ENCODE results near the gene AIG1. TPM values are rescaled to one million over a fixed set of nuclear protein-coding genes. Genes with fewer than 3 reads are reported as not detected.

AIG1 gene
- total and polyA plus RNA-seq, 2 experiments from 2014 or later: 92.8 to 102 TPM

DNA sequence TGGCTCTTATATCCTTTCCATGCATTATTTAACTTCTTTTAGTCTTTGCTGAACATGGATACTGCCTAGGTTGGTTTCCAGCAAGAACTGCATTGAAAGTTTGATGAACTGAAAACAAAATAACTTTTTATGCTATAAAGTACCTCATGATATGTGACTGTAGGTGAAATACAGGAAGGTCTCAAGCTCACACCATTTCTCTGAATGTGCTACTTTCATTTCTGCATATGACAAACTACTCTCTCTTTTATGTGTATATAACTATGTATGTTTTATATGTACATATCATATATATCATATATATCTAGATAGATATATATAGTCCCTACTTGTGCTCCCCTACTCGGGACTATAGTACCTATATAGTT is 65.9 kb downstream of the AIG1 start:
- H3K4me1 ChIP-seq (ENCODE audit: insufficient read depth): no peaks in the 10 kb centered on the region
- no peaks in the 10 kb centered on the region for H3K79me2 ChIP-seq
- WGBS (ENCODE audit: low lambda C conversion rate, missing lambda C conversion rate): 94% methylated on average over 1 of the region's 1 CpG
- H3K4me3 ChIP-seq: no peak overlapping the region
- no peak overlapping the region for H2AFZ ChIP-seq
- H3K4me2 ChIP-seq: no peak overlapping the region
- no peaks in the 10 kb centered on the region for H3K9me2 ChIP-seq (replicated peaks; ENCODE audit: insufficient read depth)
- no peak for DNase-seq (ENCODE audit: low spot score)
- H3K27ac ChIP-seq: no peak overlapping the region
- H3K27me3 ChIP-seq: no peaks in the 10 kb centered on the region
- no peaks in the 10 kb centered on the region for H4K20me1 ChIP-seq (ENCODE audit: insufficient read depth, poor library complexity, severe bottlenecking)
- H3K36me3 ChIP-seq (replicated peaks; ENCODE audit: insufficient read depth, low read depth): no peaks in the 10 kb centered on the region
- no peak for TF ChIP-seq EZH2phosphoT487 (IDR thresholded peaks at IDR 0.05; ENCODE audit: low read depth, severe bottlenecking, unreplicated experiment)
- no peak for TF ChIP-seq EZH2 (IDR thresholded peaks at IDR 0.05; ENCODE audit: borderline replicate concordance)
- TF ChIP-seq, protein P1, sequence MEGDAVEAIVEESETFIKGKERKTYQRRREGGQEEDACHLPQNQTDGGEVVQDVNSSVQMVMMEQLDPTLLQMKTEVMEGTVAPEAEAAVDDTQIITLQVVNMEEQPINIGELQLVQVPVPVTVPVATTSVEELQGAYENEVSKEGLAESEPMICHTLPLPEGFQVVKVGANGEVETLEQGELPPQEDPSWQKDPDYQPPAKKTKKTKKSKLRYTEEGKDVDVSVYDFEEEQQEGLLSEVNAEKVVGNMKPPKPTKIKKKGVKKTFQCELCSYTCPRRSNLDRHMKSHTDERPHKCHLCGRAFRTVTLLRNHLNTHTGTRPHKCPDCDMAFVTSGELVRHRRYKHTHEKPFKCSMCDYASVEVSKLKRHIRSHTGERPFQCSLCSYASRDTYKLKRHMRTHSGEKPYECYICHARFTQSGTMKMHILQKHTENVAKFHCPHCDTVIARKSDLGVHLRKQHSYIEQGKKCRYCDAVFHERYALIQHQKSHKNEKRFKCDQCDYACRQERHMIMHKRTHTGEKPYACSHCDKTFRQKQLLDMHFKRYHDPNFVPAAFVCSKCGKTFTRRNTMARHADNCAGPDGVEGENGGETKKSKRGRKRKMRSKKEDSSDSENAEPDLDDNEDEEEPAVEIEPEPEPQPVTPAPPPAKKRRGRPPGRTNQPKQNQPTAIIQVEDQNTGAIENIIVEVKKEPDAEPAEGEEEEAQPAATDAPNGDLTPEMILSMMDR (IDR thresholded peaks at IDR 0.05; ENCODE audit: poor library complexity): no peak
- H3K9me3 ChIP-seq (ENCODE audit: low read depth): no peaks in the 10 kb centered on the region

DNA sequence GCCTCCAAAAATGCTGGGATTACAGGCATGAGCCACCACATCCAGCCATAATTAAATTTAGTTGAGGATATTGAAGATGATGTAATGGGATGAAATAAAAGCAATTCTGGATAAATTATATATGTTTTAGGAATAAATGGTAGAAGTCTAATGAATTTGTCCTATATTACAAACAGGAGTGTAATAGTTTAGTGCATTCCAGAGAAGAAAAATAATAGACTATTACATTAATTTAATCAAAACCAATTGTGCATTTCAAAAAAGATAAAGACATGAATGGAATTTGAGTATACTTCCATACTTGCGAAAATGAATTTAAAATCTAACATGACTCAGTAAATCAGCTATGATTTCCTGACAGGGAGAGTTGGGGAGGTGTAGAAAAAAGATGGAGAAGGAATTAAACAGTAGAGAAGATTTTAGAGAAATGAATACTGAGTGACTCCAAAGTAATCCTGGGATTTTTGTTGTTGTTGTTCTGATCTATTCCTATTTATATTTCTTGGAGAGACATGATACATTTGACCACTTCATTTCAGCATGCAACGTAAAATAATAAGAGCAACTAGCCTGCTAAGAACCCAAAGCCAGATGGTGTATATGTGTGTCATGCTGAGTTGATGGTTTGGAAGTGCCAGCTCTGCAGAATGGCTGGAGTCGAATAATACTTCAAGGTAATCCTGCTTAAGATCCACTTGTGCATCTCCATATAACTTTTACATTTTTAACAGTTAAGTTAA is 67.4 kb downstream of the AIG1 start:
- Histone ChIP-seq H3K79me2 (no peaks in the 10 kb centered on the region), H3K4me3 (no peak overlapping the region), H3K9me2 (replicated peaks; ENCODE audit: insufficient read depth) (no peaks in the 10 kb centered on the region), H3K9me3 (ENCODE audit: low read depth) (no peaks in the 10 kb centered on the region), H3K4me2 (no peak overlapping the region), H3K27me3 (no peaks in the 10 kb centered on the region), H3K27ac (no peak overlapping the region), H2AFZ (no peak overlapping the region), H3K4me1 (ENCODE audit: insufficient read depth) (no peaks in the 10 kb centered on the region), H3K36me3 (replicated peaks; ENCODE audit: insufficient read depth, low read depth) (no peaks in the 10 kb centered on the region), H4K20me1 (ENCODE audit: insufficient read depth, poor library complexity, severe bottlenecking) (no peaks in the 10 kb centered on the region)
- TF ChIP-seq, protein P1 (IDR thresholded peaks at IDR 0.05; ENCODE audit: poor library complexity): no peak
- TF ChIP-seq EZH2phosphoT487 (IDR thresholded peaks at IDR 0.05; ENCODE audit: low read depth, severe bottlenecking, unreplicated experiment): no peak
- no peak for TF ChIP-seq EZH2 (IDR thresholded peaks at IDR 0.05; ENCODE audit: borderline replicate concordance)
- 92% methylated on average over 3 of the region's 3 CpGs for WGBS (ENCODE audit: low lambda C conversion rate, missing lambda C conversion rate)
- DNase-seq (ENCODE audit: low spot score): no peak

DNA sequence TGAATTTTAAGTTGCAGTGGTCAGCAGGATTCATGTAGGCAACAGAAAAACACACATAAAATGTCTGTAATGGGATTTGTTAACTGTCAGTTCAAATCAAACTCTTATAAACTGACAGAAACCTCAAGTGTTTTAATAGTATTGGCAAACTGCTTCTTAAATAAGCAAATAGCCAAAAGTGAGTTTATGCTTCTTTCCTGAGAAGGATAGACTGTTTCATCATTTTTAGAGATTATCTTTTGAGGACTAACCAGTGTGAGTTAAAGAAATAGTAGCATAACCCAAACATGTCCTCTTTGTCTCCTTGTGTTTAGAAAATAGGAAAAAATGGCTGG is 68.0 kb downstream of the AIG1 start:
- Histone ChIP-seq H3K79me2 (no peaks in the 10 kb centered on the region), H4K20me1 (ENCODE audit: insufficient read depth, poor library complexity, severe bottlenecking) (no peaks in the 10 kb centered on the region), H3K36me3 (replicated peaks; ENCODE audit: insufficient read depth, low read depth) (no peaks in the 10 kb centered on the region), H3K4me2 (no peak overlapping the region), H3K4me1 (ENCODE audit: insufficient read depth) (no peaks in the 10 kb centered on the region), H3K27me3 (no peaks in the 10 kb centered on the region), H3K27ac (no peak overlapping the region), H3K4me3 (no peak overlapping the region), H2AFZ (no peak overlapping the region), H3K9me2 (replicated peaks; ENCODE audit: insufficient read depth) (no peaks in the 10 kb centered on the region), H3K9me3 (ENCODE audit: low read depth) (no peaks in the 10 kb centered on the region)
- DNase-seq (ENCODE audit: low spot score): no peak
- TF ChIP-seq, protein P1 (IDR thresholded peaks at IDR 0.05; ENCODE audit: poor library complexity): no peak
- TF ChIP-seq EZH2phosphoT487 (IDR thresholded peaks at IDR 0.05; ENCODE audit: low read depth, severe bottlenecking, unreplicated experiment): no peak
- TF ChIP-seq EZH2 (IDR thresholded peaks at IDR 0.05; ENCODE audit: borderline replicate concordance): no peak

All from hepatocyte (in vitro differentiated cells).